Left lobe of liver (tissue), 2 donors: ENCODE measurements around the gene OR52B2. TPM values are rescaled to one million over a fixed set of nuclear protein-coding genes. Genes with fewer than 3 reads are reported as not detected.

Source experiments
- ATAC-seq: fragments of 200-7000 bp; cut with Tn5 transposase; one replicate; pipeline ENCODE4 v1.9.1; 2020; ENCODE audit warnings: mild to moderate bottlenecking, moderate library complexity
- DNase-seq: peaks from one replicate; pipeline ENCODE4 v3.0.0-alpha.2; 2020; ENCODE audit warnings: low spot score
- total RNA-seq: library from RNA; stranded (reverse); gene quantifications from one replicate; pipeline ENCODE4 v1.2.1, GENCODE V29; 2021
- donor health status: DM: no; HTN: no; CAD: no; lungs with moderate emphysema.
- donor health status: DM: no; HTN: yes; CAD: no.

Gene OR52B2
- total RNA-seq = 0.38 TPM

- DNase-seq = no peak
Measured at GRCh38 chr11:6170226-6170625, at the start of gene OR52B2. TSS of gene OR52B2 (minus strand) at chr11:6170326. CDS start at chr11:6170326, 0 bp downstream.

GRCh38 chr11:6219359-6219758, 49.2 kb upstream of the OR52B2 start:
- ATAC-seq (no peak), DNase-seq (no peak)

More at GRCh38 chr11:6170226-6170625, at the start of gene OR52B2:
- ATAC-seq = no peak

GRCh38 chr11:6217722-6218121, 47.6 kb upstream of the OR52B2 start:
- ATAC-seq = no peak
- DNase-seq = no peak

GRCh38 chr11:6216501-6216900, 46.4 kb upstream of the OR52B2 start:
- ATAC-seq (no peak), DNase-seq (no peak)

GRCh38 chr11:6214530-6214929, 44.4 kb upstream of the OR52B2 start:
- no peak for DNase-seq
- no peak for ATAC-seq

GRCh38 chr11:6210274-6210955, 40.3 kb upstream of the OR52B2 start:
- ATAC-seq = no peak
- no peak for DNase-seq

GRCh38 chr11:6209801-6210200, 39.7 kb upstream of the OR52B2 start:
- DNase-seq (no peak), ATAC-seq (no peak)

- ATAC-seq (no peak), DNase-seq (no peak)
Measured at GRCh38 chr11:6206456-6207180, 36.5 kb upstream of the OR52B2 start.

GRCh38 chr11:6205366-6205765, 35.2 kb upstream of the OR52B2 start, which contains the start of gene C11orf42:
TSS of gene C11orf42 (plus strand) at chr11:6205557. CDS start at chr11:6205616, 59 bp downstream.
- ATAC-seq = no peak

GRCh38 chr11:6204706-6205105, 34.6 kb upstream of the OR52B2 start:
- DNase-seq (no peak), ATAC-seq (no peak)

More at GRCh38 chr11:6205366-6205765, 35.2 kb upstream of the OR52B2 start, which contains the start of gene C11orf42:
- no peak for DNase-seq

GRCh38 chr11:6203327-6203726, 33.2 kb upstream of the OR52B2 start:
- DNase-seq = no peak
- no peak for ATAC-seq

- no peak for DNase-seq
- no peak for ATAC-seq
Measured at GRCh38 chr11:6202041-6202440, 31.9 kb upstream of the OR52B2 start.

GRCh38 chr11:6201481-6201880, 31.4 kb upstream of the OR52B2 start:
- DNase-seq (no peak), ATAC-seq (no peak)

GRCh38 chr11:6200975-6201374, 30.8 kb upstream of the OR52B2 start:
- ATAC-seq (peak; percentile 23), DNase-seq (no peak)

- no peak for DNase-seq
- ATAC-seq = no peak
Measured at GRCh38 chr11:6199174-6199810, 29.2 kb upstream of the OR52B2 start, which contains the start of gene OR52W1. TSS of gene OR52W1 (plus strand) at chr11:6199224. CDS start at chr11:6199224, 0 bp downstream.

- ATAC-seq = no peak
- no peak for DNase-seq
Measured at GRCh38 chr11:6197466-6198200, 27.5 kb upstream of the OR52B2 start.

- DNase-seq (no peak), ATAC-seq (no peak)
Measured at GRCh38 chr11:6196396-6196795, 26.3 kb upstream of the OR52B2 start.

- ATAC-seq (no peak), DNase-seq (no peak)
Measured at GRCh38 chr11:6194065-6194581, 24.0 kb upstream of the OR52B2 start.

- DNase-seq = no peak
- ATAC-seq = no peak
Measured at GRCh38 chr11:6191742-6192141, 21.6 kb upstream of the OR52B2 start.

GRCh38 chr11:6175440-6175839, 5.3 kb upstream of the OR52B2 start:
- DNase-seq (no peak), ATAC-seq (no peak)
